ENCODE data around the gene FAM13A. TPM values are rescaled to one million over a fixed set of nuclear protein-coding genes. Genes with fewer than 3 reads are reported as not detected.

FAM13A gene
- total RNA-seq, 2 experiments from 2014 or later, result 9.6 to 10.2 TPM

DNA sequence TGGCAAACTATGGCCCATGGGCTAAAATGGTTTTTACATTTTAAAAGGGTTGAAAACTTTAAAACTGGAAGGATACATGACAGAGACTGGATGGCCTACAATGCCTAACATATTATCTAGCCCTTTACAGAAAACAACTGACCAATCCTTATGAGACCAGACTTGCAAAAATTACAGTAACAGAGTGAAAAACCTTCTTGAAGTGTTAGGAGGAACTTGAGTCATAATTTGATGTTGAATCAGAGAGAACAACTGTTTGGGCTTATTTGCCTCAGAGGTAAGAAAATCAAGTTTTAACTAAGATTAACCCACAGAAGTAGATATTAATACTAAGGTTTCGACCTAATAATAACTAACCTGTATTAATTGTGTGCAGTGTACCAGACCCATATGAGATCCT, 347.0 kb downstream of the FAM13A start:
- H3K27ac ChIP-seq (ENCODE audit: low read depth in 1 of 2, low read length in 2 of 2), result no peak overlapping the region
- peaks cover 12% of the 10 kb centered on the region for H3K4me1 Mint-ChIP-seq (ENCODE audit: low read depth)
- ChIA-PET POLR2A (no interaction called here), CTCF (no interaction called here)
- H3K27me3 Mint-ChIP-seq, result no peaks in the 10 kb centered on the region
- H3K9me3 ChIP-seq (ENCODE audit: control insufficient read depth in 1 of 2, insufficient read depth in 1 of 2, low read length in 2 of 2), result no peaks in the 10 kb centered on the region
- intact Hi-C loops (cut with DNase I, micrococcal nuclease), result no loop called here
- no peak overlapping the region for H3K4me3 ChIP-seq (ENCODE audit: low read length)
- DNase-seq (no peak), ATAC-seq (ENCODE audit: poor library complexity) (no peak)
- peaks cover 98% of the 10 kb centered on the region for H3K36me3 Mint-ChIP-seq (ENCODE audit: low read depth)
- peaks cover 7% of the 10 kb centered on the region for H3K9me3 Mint-ChIP-seq
- H3K27ac Mint-ChIP-seq, result peak overlapping the region; percentile 50
- no peaks in the 10 kb centered on the region for H3K27me3 ChIP-seq (ENCODE audit: control insufficient read depth in 1 of 2, insufficient read depth in 2 of 2, low read length in 2 of 2)
- no peaks in the 10 kb centered on the region for H3K4me1 ChIP-seq (ENCODE audit: insufficient read depth, low read length)
- TF ChIP-seq, protein P1, sequence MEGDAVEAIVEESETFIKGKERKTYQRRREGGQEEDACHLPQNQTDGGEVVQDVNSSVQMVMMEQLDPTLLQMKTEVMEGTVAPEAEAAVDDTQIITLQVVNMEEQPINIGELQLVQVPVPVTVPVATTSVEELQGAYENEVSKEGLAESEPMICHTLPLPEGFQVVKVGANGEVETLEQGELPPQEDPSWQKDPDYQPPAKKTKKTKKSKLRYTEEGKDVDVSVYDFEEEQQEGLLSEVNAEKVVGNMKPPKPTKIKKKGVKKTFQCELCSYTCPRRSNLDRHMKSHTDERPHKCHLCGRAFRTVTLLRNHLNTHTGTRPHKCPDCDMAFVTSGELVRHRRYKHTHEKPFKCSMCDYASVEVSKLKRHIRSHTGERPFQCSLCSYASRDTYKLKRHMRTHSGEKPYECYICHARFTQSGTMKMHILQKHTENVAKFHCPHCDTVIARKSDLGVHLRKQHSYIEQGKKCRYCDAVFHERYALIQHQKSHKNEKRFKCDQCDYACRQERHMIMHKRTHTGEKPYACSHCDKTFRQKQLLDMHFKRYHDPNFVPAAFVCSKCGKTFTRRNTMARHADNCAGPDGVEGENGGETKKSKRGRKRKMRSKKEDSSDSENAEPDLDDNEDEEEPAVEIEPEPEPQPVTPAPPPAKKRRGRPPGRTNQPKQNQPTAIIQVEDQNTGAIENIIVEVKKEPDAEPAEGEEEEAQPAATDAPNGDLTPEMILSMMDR (IDR thresholded peaks at IDR 0.05), result no peak
- no peak overlapping the region for H3K4me3 Mint-ChIP-seq
- peaks cover 60% of the 10 kb centered on the region for H3K36me3 ChIP-seq (ENCODE audit: insufficient read depth, low read length)

DNA sequence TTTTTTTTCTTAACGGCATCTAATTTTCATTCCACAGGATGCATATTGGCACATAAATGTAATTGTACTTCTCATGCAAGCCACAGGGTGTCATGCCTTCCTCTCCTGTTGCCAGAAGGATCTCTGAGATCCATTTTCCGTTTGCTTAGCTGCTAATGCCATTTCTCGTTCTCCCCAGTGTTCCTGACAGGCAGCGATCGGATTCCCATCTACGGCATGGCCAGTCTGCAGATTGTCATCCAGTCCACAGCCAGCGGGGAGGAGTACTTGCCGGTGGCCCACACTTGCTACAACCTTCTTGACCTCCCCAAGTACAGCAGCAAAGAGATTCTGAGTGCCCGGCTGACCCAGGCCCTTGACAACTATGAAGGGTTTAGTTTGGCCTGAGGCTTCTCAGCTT, 350.4 kb downstream of the FAM13A start:
- Mint-ChIP-seq H3K27ac (no peak overlapping the region), H3K36me3 (ENCODE audit: low read depth) (peaks cover 95% of the 10 kb centered on the region), H3K27me3 (no peaks in the 10 kb centered on the region), H3K4me3 (no peak overlapping the region), H3K4me1 (ENCODE audit: low read depth) (no peaks in the 10 kb centered on the region), H3K9me3 (no peaks in the 10 kb centered on the region)
- TF ChIP-seq, protein P1 (IDR thresholded peaks at IDR 0.05), result no peak
- H3K36me3 ChIP-seq (ENCODE audit: insufficient read depth, low read length), result peaks cover 67% of the 10 kb centered on the region
- intact Hi-C loops (cut with DNase I, micrococcal nuclease), result no loop called here
- CTCF ChIA-PET, result no interaction called here
- ATAC-seq (ENCODE audit: poor library complexity), result no peak
- no peaks in the 10 kb centered on the region for H3K27me3 ChIP-seq (ENCODE audit: control insufficient read depth in 1 of 2, insufficient read depth in 2 of 2, low read length in 2 of 2)
- no peaks in the 10 kb centered on the region for H3K9me3 ChIP-seq (ENCODE audit: control insufficient read depth in 1 of 2, insufficient read depth in 1 of 2, low read length in 2 of 2)
- DNase-seq, result no peak
- no peaks in the 10 kb centered on the region for H3K4me1 ChIP-seq (ENCODE audit: insufficient read depth, low read length)
- POLR2A ChIA-PET, result no interaction called here
- no peak overlapping the region for H3K4me3 ChIP-seq (ENCODE audit: low read length)
- no peak overlapping the region for H3K27ac ChIP-seq (ENCODE audit: low read depth in 1 of 2, low read length in 2 of 2)

DNA sequence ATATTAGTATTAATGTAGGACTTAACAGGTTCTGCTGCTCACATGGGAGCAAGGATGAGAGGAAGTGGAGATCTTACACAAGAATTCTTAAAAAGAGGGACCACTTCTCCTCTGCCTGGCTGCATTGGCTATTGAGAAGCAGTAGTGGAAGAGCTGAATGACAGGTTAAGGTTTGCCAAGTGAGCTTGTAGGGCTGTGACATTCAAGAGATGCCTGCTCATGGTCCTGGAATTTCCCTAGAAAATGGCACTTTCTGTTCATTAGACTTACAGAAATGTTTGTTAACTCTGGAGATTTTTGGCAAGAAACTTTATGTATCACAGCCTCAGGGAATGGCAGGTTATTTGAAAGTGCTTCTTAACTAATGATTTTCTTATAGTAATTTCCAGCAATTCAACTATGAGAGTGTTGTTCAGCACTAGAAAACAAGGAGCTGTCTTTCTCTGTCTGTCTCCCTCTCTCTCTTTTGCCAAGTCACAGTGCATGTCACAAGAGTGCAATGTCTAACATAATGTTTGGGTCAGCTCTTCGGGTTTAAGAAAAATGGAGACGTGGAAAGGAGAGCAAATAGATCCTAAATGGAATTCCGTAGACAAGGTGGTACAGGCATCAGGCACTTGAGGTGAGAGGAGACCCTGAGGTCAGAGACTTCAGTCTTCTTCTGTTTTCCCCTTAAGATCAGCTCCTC, 351.0 kb downstream of the FAM13A start:
- H3K36me3 ChIP-seq (ENCODE audit: insufficient read depth, low read length), result peaks cover 66% of the 10 kb centered on the region

More for the DNA sequence above, 351.0 kb downstream of the FAM13A start:
- Histone ChIP-seq H3K27me3 (ENCODE audit: control insufficient read depth in 1 of 2, insufficient read depth in 2 of 2, low read length in 2 of 2) (no peaks in the 10 kb centered on the region), H3K4me1 (ENCODE audit: insufficient read depth, low read length) (no peaks in the 10 kb centered on the region), H3K4me3 (ENCODE audit: low read length) (no peak overlapping the region), H3K27ac (ENCODE audit: low read depth in 1 of 2, low read length in 2 of 2) (no peak overlapping the region), H3K9me3 (ENCODE audit: control insufficient read depth in 1 of 2, insufficient read depth in 1 of 2, low read length in 2 of 2) (no peaks in the 10 kb centered on the region)
- Mint-ChIP-seq H3K27me3 (no peaks in the 10 kb centered on the region), H3K27ac (no peak overlapping the region), H3K9me3 (no peaks in the 10 kb centered on the region), H3K4me1 (ENCODE audit: low read depth) (no peaks in the 10 kb centered on the region), H3K4me3 (no peak overlapping the region), H3K36me3 (ENCODE audit: low read depth) (peaks cover 92% of the 10 kb centered on the region)
- intact Hi-C loops (cut with DNase I, micrococcal nuclease), result no loop called here
- DNase-seq, result no peak
- ChIA-PET POLR2A (interaction anchor here (1.1 kb wide), 1 partner anchor 20 kb away, joined by 3 read pairs; no protein-coding TSS in a partner anchor), CTCF (no interaction called here)
- TF ChIP-seq, protein P1 (IDR thresholded peaks at IDR 0.05), result no peak
- no peak for ATAC-seq (ENCODE audit: poor library complexity)
